OCI-LY1 (cell line): Measurements from ENCODE around the gene FBXW8.

Experiments
- H2AFZ ChIP-seq: fragments of 200-600 bp; sonication (generic), shearing (Covaris generic); 2 replicates; pipeline ENCODE4 v1.6.0; 2014; ENCODE audit warnings: antibody characterized with exemption, mild to moderate bottlenecking, low read length
- H3F3A ChIP-seq: fragments of 200-600 bp; sonication (generic), shearing (Covaris generic); 2 replicates; pipeline ENCODE4 v1.6.0; 2014; ENCODE audit warnings: mild to moderate bottlenecking, antibody characterized with exemption, low read length, moderate library complexity; ENCODE audit not compliant: insufficient read depth
- H3K27ac ChIP-seq: fragments of 200-600 bp; sonication (generic); 2 replicates; pipeline ENCODE4 v1.5.1; 2014; ENCODE audit warnings: low read length, mixed run types, mild to moderate bottlenecking, low read depth; ENCODE audit not compliant: poor library complexity, severe bottlenecking
- H3K27me3 ChIP-seq: fragments of 200-600 bp; sonication (generic); 2 replicates; pipeline ENCODE4 v1.6.0; 2014; ENCODE audit warnings: antibody characterized with exemption, mild to moderate bottlenecking, low read length, moderate library complexity; ENCODE audit not compliant: insufficient read depth
- H3K36me3 ChIP-seq: fragments of 200-600 bp; sonication (generic); 2 replicates; pipeline ENCODE4 v1.6.1; 2014; ENCODE audit warnings: mild to moderate bottlenecking, antibody characterized with exemption, low read length, moderate library complexity, mixed read lengths; ENCODE audit not compliant: insufficient read depth
- H3K4me1 ChIP-seq: fragments of 200-600 bp; sonication (generic); 2 replicates; pipeline ENCODE4 v1.5.1; 2014; ENCODE audit warnings: mild to moderate bottlenecking, low read length, moderate library complexity; ENCODE audit not compliant: insufficient read depth, severe bottlenecking
- H3K4me2 ChIP-seq: fragments of 200-600 bp; sonication (generic), shearing (Covaris generic); 2 replicates; pipeline ENCODE4 v1.6.1; 2014; ENCODE audit warnings: low read length
- H3K4me3 ChIP-seq: fragments of 200-600 bp; sonication (generic); 2 replicates; pipeline ENCODE4 v1.5.1; 2014; ENCODE audit warnings: low read length, low read depth, mild to moderate bottlenecking, mixed read lengths; ENCODE audit not compliant: poor library complexity, severe bottlenecking
- H3K79me2 ChIP-seq: fragments of 200-600 bp; shearing (Covaris generic); 2 replicates; pipeline ENCODE4 v1.6.1; 2016; ENCODE audit warnings: mixed run types, low read length, mixed read lengths; ENCODE audit not compliant: insufficient read depth
- H3K9ac ChIP-seq: fragments of 200-600 bp; sonication (generic), shearing (Covaris generic); 2 replicates; pipeline ENCODE4 v1.6.1; 2014; ENCODE audit warnings: mild to moderate bottlenecking, low read length, mixed read lengths
- H3K9me2 ChIP-seq: fragments of 200-600 bp; sonication (generic), shearing (Covaris generic); 2 replicates; pipeline ENCODE4 v1.6.1; 2014; ENCODE audit warnings: low read depth, mild to moderate bottlenecking, low read length, mixed read lengths
- H3K9me3 ChIP-seq: fragments of 200-600 bp; shearing (Covaris generic); 2 replicates; pipeline ENCODE4 v1.6.1; 2014; ENCODE audit warnings: low read length, mixed read lengths
- H4K20me1 ChIP-seq: fragments of 200-600 bp; sonication (generic), shearing (Covaris generic); 2 replicates; pipeline ENCODE4 v1.6.0; 2016; ENCODE audit warnings: mild to moderate bottlenecking, low read length; ENCODE audit not compliant: insufficient read depth
- EZH2 ChIP-seq: fragments of 200-600 bp; sonication (generic), shearing (Covaris generic); IDR thresholded peaks from 2 replicates; pipeline ENCODE4 v1.8.0; 2017; ENCODE audit warnings: borderline replicate concordance, mixed run types, mild to moderate bottlenecking, antibody characterized with exemption, low read length, moderate library complexity, mixed read lengths
- TF ChIP-seq, protein P1 (sequence below): fragments of 200-600 bp; sonication (generic), shearing (Covaris generic); IDR thresholded peaks from 2 replicates; pipeline ENCODE4 v1.5.1; 2017; ENCODE audit warnings: mild to moderate bottlenecking, antibody characterized with exemption, low read length, moderate library complexity, mixed read lengths

FBXW8 gene

DNA sequence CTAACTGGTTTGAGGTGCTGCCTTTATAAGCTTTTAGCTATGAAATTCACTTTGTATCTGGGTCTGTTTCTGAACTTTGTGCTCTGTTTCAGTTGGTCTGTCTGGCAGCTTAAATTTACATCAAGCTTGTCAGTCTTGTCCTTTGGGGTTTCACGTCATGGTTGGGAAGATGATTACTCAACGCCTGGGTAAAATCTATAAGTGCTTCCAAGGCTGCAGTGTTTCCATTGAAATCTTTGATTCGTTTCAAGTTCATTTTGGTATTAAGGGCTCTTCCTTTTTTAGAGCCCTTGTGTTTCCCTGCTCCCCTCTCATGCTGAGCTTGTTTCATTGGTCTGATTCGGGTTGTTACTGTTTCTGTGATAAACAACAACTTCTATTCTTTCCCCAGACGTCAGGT, 58.2 kb downstream of the FBXW8 start:
- Histone ChIP-seq H3K4me3 (no peak overlapping the region), H3K9ac (no peak overlapping the region), H3K27me3 (no peaks in the 10 kb centered on the region), H3K4me2 (no peak overlapping the region), H3K4me1 (peaks cover 23% of the 10 kb centered on the region), H3K9me3 (no peaks in the 10 kb centered on the region), H3K36me3 (peaks cover 38% of the 10 kb centered on the region; the same call in 1 of the 2 replicates), H3F3A (no peaks in the 10 kb centered on the region), H3K79me2 (no peaks in the 10 kb centered on the region), H4K20me1 (no peaks in the 10 kb centered on the region), H3K27ac (no peak overlapping the region), H2AFZ (no peak overlapping the region), H3K9me2 (no peaks in the 10 kb centered on the region)
- no peak for TF ChIP-seq EZH2
- TF ChIP-seq, protein P1, sequence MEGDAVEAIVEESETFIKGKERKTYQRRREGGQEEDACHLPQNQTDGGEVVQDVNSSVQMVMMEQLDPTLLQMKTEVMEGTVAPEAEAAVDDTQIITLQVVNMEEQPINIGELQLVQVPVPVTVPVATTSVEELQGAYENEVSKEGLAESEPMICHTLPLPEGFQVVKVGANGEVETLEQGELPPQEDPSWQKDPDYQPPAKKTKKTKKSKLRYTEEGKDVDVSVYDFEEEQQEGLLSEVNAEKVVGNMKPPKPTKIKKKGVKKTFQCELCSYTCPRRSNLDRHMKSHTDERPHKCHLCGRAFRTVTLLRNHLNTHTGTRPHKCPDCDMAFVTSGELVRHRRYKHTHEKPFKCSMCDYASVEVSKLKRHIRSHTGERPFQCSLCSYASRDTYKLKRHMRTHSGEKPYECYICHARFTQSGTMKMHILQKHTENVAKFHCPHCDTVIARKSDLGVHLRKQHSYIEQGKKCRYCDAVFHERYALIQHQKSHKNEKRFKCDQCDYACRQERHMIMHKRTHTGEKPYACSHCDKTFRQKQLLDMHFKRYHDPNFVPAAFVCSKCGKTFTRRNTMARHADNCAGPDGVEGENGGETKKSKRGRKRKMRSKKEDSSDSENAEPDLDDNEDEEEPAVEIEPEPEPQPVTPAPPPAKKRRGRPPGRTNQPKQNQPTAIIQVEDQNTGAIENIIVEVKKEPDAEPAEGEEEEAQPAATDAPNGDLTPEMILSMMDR: no peak

DNA sequence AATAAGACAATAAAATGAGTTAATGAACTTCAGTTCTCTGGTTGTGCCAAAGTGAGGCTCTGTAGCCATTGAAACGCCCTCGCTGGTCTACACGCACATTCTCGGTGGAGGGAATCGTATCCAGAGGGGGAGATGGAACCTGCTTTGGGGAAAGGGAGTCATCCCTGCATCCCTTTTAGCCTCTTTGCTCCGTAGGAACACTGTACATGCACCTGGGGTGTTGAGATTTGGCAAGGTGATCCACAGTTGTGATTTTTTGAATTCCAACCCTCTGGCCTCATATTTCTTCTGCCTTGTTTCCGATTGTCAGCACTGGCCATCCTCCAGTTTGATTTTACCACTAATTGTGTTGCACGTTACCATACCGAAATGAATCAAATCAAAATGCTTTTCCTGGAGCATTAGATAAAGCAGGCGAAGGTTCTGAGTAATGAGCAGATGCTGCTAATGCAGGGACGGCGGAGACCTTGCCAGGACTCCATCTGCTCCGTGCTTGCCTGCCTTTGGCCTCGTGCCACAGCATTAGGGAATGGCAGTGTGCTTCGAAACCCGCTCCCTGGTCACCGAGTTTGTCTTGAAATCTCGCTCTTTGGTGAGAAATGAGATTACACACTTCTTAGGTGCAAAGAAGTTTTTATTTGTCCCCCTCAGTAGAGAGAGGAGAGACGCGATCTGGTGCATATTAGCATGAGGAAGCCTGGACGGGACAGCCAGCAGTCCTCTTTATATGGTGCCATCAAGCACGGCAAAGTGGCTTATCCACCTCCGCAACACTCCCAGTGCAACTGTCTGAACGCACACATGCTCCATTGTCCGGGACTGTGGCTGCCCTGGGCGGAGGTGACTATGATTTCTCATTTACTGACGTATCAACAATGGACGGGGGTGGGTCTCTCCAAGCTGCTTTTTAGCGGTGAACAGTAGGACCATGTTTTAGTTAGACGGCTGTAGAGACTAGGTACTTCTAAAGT, 59.1 kb downstream of the FBXW8 start:
- Histone ChIP-seq H3F3A (no peaks in the 10 kb centered on the region), H3K4me2 (no peak overlapping the region)

DNA sequence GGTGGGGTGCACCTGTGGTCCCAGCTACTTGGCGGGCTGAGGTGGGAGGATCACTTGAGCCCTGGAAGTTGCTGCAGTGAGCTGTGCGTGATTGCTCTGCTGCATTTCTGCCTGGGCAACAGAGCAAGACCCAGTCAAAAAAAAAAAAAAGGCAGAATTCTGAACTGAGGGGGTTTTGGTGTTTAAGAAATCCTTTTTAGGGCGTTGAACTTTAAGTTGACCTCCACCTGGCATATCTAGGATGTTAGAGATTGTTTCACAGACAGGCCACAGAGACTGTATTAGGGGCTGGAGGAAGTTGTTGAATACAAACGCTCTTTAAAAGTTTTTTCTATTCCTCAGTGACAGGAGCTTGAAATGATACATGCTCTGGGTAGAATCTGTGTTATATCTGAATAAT, 60.5 kb downstream of the FBXW8 start:
- Histone ChIP-seq H3K4me2 (no peak overlapping the region), H3K27ac (no peak overlapping the region), H3K36me3 (peaks cover 27% of the 10 kb centered on the region; the same call in 1 of the 2 replicates)

More for the DNA sequence above, 59.1 kb downstream of the FBXW8 start:
- no peak overlapping the region for H3K27ac ChIP-seq
- H3K9me3 ChIP-seq: no peaks in the 10 kb centered on the region
- H3K36me3 ChIP-seq: peaks cover 35% of the 10 kb centered on the region; the same call in 1 of the 2 replicates
- H3K27me3 ChIP-seq: no peaks in the 10 kb centered on the region
- H3K4me3 ChIP-seq: no peak overlapping the region
- no peaks in the 10 kb centered on the region for H3K79me2 ChIP-seq
- no peaks in the 10 kb centered on the region for H4K20me1 ChIP-seq
- H3K9ac ChIP-seq: no peak overlapping the region
- peaks cover 23% of the 10 kb centered on the region for H3K4me1 ChIP-seq
- no peak overlapping the region for H2AFZ ChIP-seq
- no peak for TF ChIP-seq EZH2
- TF ChIP-seq, protein P1: no peak
- no peaks in the 10 kb centered on the region for H3K9me2 ChIP-seq

More for the DNA sequence above, 60.5 kb downstream of the FBXW8 start:
- Histone ChIP-seq H3K4me3 (no peak overlapping the region), H3K9me2 (no peaks in the 10 kb centered on the region), H3K4me1 (peaks cover 23% of the 10 kb centered on the region), H3K9me3 (no peaks in the 10 kb centered on the region), H2AFZ (no peak overlapping the region), H3F3A (no peaks in the 10 kb centered on the region), H3K79me2 (no peaks in the 10 kb centered on the region), H3K9ac (no peak overlapping the region), H4K20me1 (no peaks in the 10 kb centered on the region), H3K27me3 (no peaks in the 10 kb centered on the region)
- no peak for TF ChIP-seq EZH2
- TF ChIP-seq, protein P1: no peak
